ENCODE measurements around the gene TNFRSF12A. TPM values are rescaled to one million over a fixed set of nuclear protein-coding genes. Genes with fewer than 3 reads are reported as not detected.

Gene TNFRSF12A
- total and polyA plus RNA-seq, 11 donors, result 27.8 to 824 (median 97.1) TPM

DNA sequence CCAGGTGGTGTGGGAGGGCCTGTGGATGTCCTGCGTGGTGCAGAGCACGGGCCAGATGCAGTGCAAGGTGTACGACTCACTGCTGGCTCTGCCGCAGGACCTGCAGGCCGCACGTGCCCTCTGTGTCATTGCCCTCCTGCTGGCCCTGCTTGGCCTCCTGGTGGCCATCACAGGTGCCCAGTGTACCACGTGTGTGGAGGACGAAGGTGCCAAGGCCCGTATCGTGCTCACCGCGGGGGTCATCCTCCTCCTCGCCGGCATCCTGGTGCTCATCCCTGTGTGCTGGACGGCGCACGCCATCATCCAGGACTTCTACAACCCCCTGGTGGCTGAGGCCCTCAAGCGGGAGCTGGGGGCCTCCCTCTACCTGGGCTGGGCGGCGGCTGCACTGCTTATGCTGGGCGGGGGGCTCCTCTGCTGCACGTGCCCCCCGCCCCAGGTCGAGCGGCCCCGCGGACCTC lies 6.6 kb upstream of the TNFRSF12A start:
- WGBS, 4 donors, result 43 to 58% (median 53%) methylated on average over 22 to 27 of the region's 27 CpGs; no CpG with 5 or more reads in 1 of the 4 donors
- intact Hi-C loops (cut with DNase I), result no loop called here

DNA sequence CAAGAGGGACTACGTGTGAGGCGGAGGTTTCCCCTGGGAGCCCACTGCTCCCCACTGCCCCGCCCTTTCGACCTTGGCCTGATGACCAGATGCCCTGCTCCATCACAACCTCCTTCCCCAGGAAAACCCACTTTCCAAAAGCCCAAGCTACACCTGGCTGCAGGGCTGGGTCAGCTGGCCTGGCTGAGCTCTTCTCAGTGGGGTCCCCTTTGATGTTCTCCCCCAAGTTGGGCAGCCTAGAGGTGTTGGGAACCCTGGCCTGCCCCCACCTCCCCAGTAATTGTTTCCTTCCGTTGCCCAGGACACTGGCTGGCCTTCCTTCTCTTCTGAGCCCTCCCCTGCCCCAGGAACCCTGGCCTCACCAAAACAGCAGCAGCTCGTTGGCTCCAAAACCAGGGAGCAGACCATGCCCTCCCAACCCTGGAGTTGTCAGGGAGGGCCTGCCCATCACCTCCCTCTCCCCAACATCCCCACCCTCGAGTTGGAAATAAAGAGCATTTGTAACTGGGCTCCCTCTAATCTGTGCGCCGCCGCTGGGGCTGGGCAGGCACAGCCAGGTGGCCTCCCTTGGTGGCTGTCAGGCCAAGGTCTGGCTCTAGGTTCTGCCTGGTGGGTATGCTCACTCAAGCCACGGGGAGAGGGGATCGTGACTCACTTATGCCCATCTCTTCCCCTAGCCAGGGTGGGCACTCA lies 6.0 kb upstream of the TNFRSF12A start:
- H3K9me3 ChIP-seq, result no peaks in the 10 kb centered on the region
- H3K27me3 ChIP-seq, result peaks cover 22 to 73% (median 43%) of the 10 kb centered on the region in 9 donors
- H3K27ac ChIP-seq, result no peak overlapping the region
- 48 to 60% (median 58%) methylated on average over 9 to 12 of the region's 12 CpGs for WGBS, 4 donors
- ATAC-seq (no peak), DNase-seq (no peak)
- TF ChIP-seq POLR2A (IDR thresholded peaks at IDR 0.05), result no peak
- TF ChIP-seq, protein P1, sequence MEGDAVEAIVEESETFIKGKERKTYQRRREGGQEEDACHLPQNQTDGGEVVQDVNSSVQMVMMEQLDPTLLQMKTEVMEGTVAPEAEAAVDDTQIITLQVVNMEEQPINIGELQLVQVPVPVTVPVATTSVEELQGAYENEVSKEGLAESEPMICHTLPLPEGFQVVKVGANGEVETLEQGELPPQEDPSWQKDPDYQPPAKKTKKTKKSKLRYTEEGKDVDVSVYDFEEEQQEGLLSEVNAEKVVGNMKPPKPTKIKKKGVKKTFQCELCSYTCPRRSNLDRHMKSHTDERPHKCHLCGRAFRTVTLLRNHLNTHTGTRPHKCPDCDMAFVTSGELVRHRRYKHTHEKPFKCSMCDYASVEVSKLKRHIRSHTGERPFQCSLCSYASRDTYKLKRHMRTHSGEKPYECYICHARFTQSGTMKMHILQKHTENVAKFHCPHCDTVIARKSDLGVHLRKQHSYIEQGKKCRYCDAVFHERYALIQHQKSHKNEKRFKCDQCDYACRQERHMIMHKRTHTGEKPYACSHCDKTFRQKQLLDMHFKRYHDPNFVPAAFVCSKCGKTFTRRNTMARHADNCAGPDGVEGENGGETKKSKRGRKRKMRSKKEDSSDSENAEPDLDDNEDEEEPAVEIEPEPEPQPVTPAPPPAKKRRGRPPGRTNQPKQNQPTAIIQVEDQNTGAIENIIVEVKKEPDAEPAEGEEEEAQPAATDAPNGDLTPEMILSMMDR (IDR thresholded peaks at IDR 0.05), result no peak
- H3K36me3 ChIP-seq, result no peaks in the 10 kb centered on the region
- H3K4me3 ChIP-seq, result no peak overlapping the region
- peaks cover 0 to 11% (median 4%) of the 10 kb centered on the region in 12 donors for H3K4me1 ChIP-seq
- intact Hi-C loops (cut with DNase I), result no loop called here

More for the DNA sequence above, 6.6 kb upstream of the TNFRSF12A start:
- H3K27ac ChIP-seq, result no peak overlapping the region
- no peak for DNase-seq
- TF ChIP-seq POLR2A (IDR thresholded peaks at IDR 0.05), result no peak
- TF ChIP-seq, protein P1 (IDR thresholded peaks at IDR 0.05), result no peak
- no peaks in the 10 kb centered on the region for H3K36me3 ChIP-seq
- peaks cover 24 to 76% (median 41%) of the 10 kb centered on the region in 9 donors for H3K27me3 ChIP-seq
- no peak overlapping the region for H3K4me3 ChIP-seq
- no peaks in the 10 kb centered on the region for H3K9me3 ChIP-seq
- ATAC-seq, result no peak
- peaks cover 0 to 12% (median 4%) of the 10 kb centered on the region in 12 donors for H3K4me1 ChIP-seq

DNA sequence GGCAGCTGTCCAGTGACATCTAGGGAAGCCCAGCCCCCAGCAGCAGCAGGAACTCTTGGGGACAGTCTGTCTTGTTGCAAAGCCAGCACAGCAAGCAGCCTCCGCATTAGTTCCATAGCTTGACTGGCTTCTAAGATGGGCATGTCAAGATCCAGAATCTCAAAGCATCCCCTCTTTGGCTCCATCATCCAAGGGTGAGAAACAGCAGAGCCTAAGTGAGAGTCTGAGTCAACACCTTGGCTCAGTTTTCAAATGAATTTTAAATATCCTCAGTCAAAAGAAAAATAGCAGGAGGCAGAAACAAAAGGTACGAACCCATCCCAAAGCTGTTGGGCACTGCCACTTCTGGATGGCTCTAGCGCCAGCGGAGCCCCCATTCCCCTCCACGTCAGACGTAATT lies 5.2 kb upstream of the TNFRSF12A start:
- TF ChIP-seq, protein P1 (IDR thresholded peaks at IDR 0.05), result no peak
- TF ChIP-seq POLR2A (IDR thresholded peaks at IDR 0.05), result no peak
- H3K27me3 ChIP-seq, result peaks cover 22 to 65% (median 40%) of the 10 kb centered on the region in 9 donors
- no peak overlapping the region for H3K27ac ChIP-seq
- H3K36me3 ChIP-seq, result no peaks in the 10 kb centered on the region
- H3K4me1 ChIP-seq, result peaks cover 0 to 17% (median 10%) of the 10 kb centered on the region in 12 donors
- WGBS, 4 donors, result 83 to 87% (median 87%) methylated on average over 6 of the region's 6 CpGs
- H3K4me3 ChIP-seq, result no peak overlapping the region
- ATAC-seq, result no peak
- DNase-seq, result no peak
- intact Hi-C loops (cut with DNase I), result no loop called here
- H3K9me3 ChIP-seq, result no peaks in the 10 kb centered on the region

DNA sequence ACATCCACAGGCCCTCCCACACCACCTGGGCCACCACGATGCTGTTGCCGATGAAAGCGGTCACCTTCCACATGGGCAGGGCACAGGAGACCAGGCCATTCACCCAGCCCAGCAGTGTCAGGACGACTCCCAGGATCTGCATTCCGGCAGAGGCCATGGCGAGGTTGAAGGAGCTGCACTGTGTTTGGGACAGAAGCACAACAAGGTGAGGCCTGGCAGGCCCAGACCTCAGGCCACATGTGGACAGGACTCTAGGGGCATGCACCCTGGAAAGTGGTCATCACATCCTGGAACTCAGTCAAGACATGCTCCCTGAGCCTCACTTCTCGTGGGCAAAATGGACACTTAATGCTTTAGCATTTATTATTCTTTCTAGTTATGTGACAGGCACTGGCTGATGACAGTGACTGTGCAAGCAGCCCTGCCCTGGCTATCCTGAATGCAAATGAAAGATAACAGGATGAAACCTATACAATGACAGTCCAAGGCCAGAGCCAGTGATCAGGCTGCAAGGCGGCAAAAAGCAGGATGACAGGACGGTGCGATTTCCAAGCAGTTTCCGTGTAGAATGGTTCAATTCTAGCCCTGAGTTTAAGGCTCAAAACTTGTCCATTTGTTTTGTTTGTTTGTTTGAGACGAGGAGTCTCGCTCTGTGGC lies 4.2 kb upstream of the TNFRSF12A start:
- Histone ChIP-seq H3K4me1 (peaks cover 0 to 25% (median 13%) of the 10 kb centered on the region in 12 donors), H3K4me3 (no peak overlapping the region), H3K9me3 (no peaks in the 10 kb centered on the region), H3K27ac (no peak overlapping the region), H3K27me3 (peaks cover 22 to 56% (median 38%) of the 10 kb centered on the region in 9 donors), H3K36me3 (no peaks in the 10 kb centered on the region)
- DNase-seq (no peak), ATAC-seq (no peak)
- 73 to 85% (median 84%) methylated on average over 12 to 13 of the region's 13 CpGs for WGBS, 4 donors
- intact Hi-C loops (cut with DNase I), result no loop called here
- TF ChIP-seq, protein P1 (IDR thresholded peaks at IDR 0.05), result no peak
- no peak for TF ChIP-seq POLR2A (IDR thresholded peaks at IDR 0.05)
